Kidney (tissue), 14 donors: Measurements from ENCODE around the gene TSPO2. TPM values are rescaled to one million over a fixed set of nuclear protein-coding genes. Genes with fewer than 3 reads are reported as not detected.

Experiments
- DNase-seq, 5 donors: peaks; one replicate each; pipeline ENCODE4 v3.0.0-alpha.2; 2013 to 2020
- FAIRE-seq: peaks from 2 replicates; lab custom pipeline; 2012; peaks lifted over from hg19 to GRCh38; lab: Jason Lieb, UNC
- H3K27ac ChIP-seq, 2 donors: one replicate each; pipeline ENCODE4 v1.7.0; 2013; ENCODE audit warnings: low read depth in 2 of 2, low read length in 2 of 2, inconsistent platforms in 1 of 2
- H3K27me3 ChIP-seq: one replicate; pipeline ENCODE4 v1.7.1; 2013; ENCODE audit warnings: low read length, inconsistent platforms; ENCODE audit not compliant: control insufficient read depth, insufficient read depth
- H3K36me3 ChIP-seq, 3 donors: one replicate each; pipeline versions ENCODE4 v1.7.0 to v1.7.1; 2013; ENCODE audit warnings: low read length in 3 of 3, control low read depth in 1 of 3, inconsistent platforms in 1 of 3; ENCODE audit not compliant: insufficient read depth in 3 of 3, control insufficient read depth in 2 of 3
- H3K4me1 ChIP-seq, 3 donors: one replicate each; pipeline versions ENCODE4 v1.7.0 to v1.7.1; 2013; ENCODE audit warnings: low read length in 3 of 3, inconsistent platforms in 1 of 3, low read depth in 1 of 3; ENCODE audit not compliant: control insufficient read depth in 2 of 3, insufficient read depth in 2 of 3
- H3K4me3 ChIP-seq, 3 donors: one replicate each; pipeline versions ENCODE4 v1.7.0 to v1.8.1; 2013; ENCODE audit warnings: low read length in 3 of 3, control low read depth in 1 of 3, inconsistent platforms in 1 of 3
- H3K9ac ChIP-seq, 3 donors: one replicate each; pipeline versions ENCODE4 v1.7.0 to v1.7.1; 2013; ENCODE audit warnings: low read length in 3 of 3, control low read depth in 1 of 3, inconsistent platforms in 1 of 3
- H3K9me3 ChIP-seq, 3 donors: one replicate each; pipeline versions ENCODE4 v1.7.0 to v1.7.1; 2013; ENCODE audit warnings: low read length in 3 of 3, control low read depth in 1 of 3, inconsistent platforms in 1 of 3; ENCODE audit not compliant: control insufficient read depth in 2 of 3, insufficient read depth in 1 of 3
- CTCF ChIP-seq: IDR thresholded peaks from 3 replicates; pipeline ENCODE4 v1.5.1; 2012; ENCODE audit warnings: mild to moderate bottlenecking, moderate library complexity, borderline replicate concordance; ENCODE audit not compliant: insufficient read depth; ENCODE audit errors: extremely low read depth
- intact Hi-C: fragments of 100-400 bp; cut with DNase I; formaldehyde crosslinking; loops from one replicate; pipeline ENCODE4 v1.11.1; 2022
- polyA plus RNA-seq: library from polyadenylated mRNA; stranded (reverse); fragments of 350-450 nt; fragmentation: Illumina TruSeq; extraction: RNeasy Lipid Tissue Mini Kit (QIAGEN cat#74804); gene quantifications from one replicate; pipeline ENCODE4 v1.2.3, GENCODE V29; 2014; ENCODE audit warnings: low read depth, low replicate concordance; ENCODE audit not compliant: insufficient read depth
- total RNA-seq: library from RNA; stranded (reverse); fragmentation: NEBNext Ultra II Directional; extraction: Animal tissue kit (Norgen Biotek cat#: 25700); gene quantifications from one replicate; pipeline ENCODE4 v1.2.1, GENCODE V29; 2021
- donor health status: control.
- donor health status: control.
- donor health status: control.
- donor health status: control.
- donor health status: control.
- donor health status: DM: yes; HTN: yes; CAD: no.
- donor health status: Normal renal cell carcinoma (clear cell type).

The TSPO2 gene
- total and polyA plus RNA-seq, 2 donors from 2014 or later: 0.44 to 0.88 TPM

GRCh38 chr6:41064841-41065240 is 22.6 kb downstream of the TSPO2 start:
- FAIRE-seq: peak; percentile 13
- H3K27me3 ChIP-seq: no peaks in the 10 kb centered on the region
- no peak for DNase-seq
- H3K9me3 ChIP-seq: no peaks in the 10 kb centered on the region
- H3K9ac ChIP-seq: peak overlapping the region in 1 of 3 donors; percentile 20
- no peak overlapping the region for H3K4me3 ChIP-seq
- peaks cover 0 to 16% (median 11%) of the 10 kb centered on the region in 3 donors for H3K4me1 ChIP-seq
- peak overlapping the region; percentile 36 to 76 for H3K27ac ChIP-seq
- intact Hi-C loops: no loop called here
- no peak for TF ChIP-seq CTCF
- H3K36me3 ChIP-seq: peaks cover 3 to 13% (median 5%) of the 10 kb centered on the region in 3 donors

GRCh38 chr6:41065550-41066026 is 23.3 kb downstream of the TSPO2 start:
- Histone ChIP-seq H3K9ac (no peak overlapping the region), H3K36me3 (peaks cover 5 to 13% (median 5%) of the 10 kb centered on the region in 3 donors), H3K9me3 (no peaks in the 10 kb centered on the region), H3K27ac (peak overlapping the region in 1 of 2 donors; percentile 76), H3K4me3 (no peak overlapping the region), H3K4me1 (peaks cover 0 to 19% (median 11%) of the 10 kb centered on the region in 3 donors), H3K27me3 (no peaks in the 10 kb centered on the region)
- intact Hi-C loops: no loop called here
- no peak for FAIRE-seq
- no peak for TF ChIP-seq CTCF
- DNase-seq: no peak

- Histone ChIP-seq H3K36me3 (peaks cover 5 to 13% (median 5%) of the 10 kb centered on the region in 3 donors), H3K4me3 (no peak overlapping the region), H3K9ac (no peak overlapping the region), H3K27me3 (no peaks in the 10 kb centered on the region), H3K27ac (no peak overlapping the region), H3K9me3 (no peaks in the 10 kb centered on the region), H3K4me1 (peaks cover 5 to 21% (median 7%) of the 10 kb centered on the region in 3 donors)
- intact Hi-C loops: no loop called here
- FAIRE-seq (peak; percentile 84), DNase-seq (peak in 4 of 5 donors; percentile 69 to 89 (median 81))
- peak; percentile 79 for TF ChIP-seq CTCF
Measured at GRCh38 chr6:41066867-41067304, 24.6 kb downstream of the TSPO2 start.
